ENCODE measurements around the gene CETP.

CETP gene

DNA sequence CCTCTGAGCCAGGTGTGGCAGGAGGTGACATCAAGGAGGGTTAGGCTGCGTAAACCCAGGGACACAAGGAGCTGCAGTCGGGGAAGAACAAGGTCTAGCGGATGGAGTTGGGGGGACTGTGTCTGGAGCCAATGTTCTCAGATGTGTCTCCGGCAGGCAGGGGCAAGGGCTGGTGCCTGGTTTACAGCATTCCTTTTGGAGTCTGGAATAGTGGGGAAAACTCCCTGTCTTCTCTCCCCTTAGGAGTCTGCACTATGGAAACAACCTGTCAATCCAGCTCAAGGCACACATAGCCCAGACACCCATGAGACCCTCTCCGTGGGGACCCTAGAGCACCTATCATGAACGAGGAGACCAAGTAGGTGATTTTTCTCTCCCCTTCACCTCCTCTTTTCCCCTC is 55.1 kb downstream of the CETP start:
- in situ Hi-C loops (cut with MboI; ENCODE audit: low sequenced_read_pairs): no loop called here

DNA sequence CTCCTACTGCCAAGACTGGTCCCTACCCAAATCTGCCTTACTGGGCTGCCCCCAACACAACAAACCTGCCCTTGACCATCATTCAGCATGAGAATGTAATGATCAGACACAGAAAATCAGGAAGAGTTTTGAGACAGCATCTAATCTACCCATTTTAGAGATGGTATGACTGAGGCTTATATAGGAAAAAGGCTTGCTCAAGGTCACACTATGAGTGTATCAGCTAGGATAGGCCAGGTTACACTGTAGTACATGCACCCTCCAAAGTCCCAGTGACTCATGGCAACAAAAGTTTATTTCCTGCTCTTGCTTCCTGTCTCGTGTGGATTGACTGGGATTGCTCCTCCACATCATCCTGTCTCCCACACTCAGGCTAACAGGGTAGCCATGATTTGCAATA is 55.5 kb downstream of the CETP start:
- in situ Hi-C loops (cut with MboI; ENCODE audit: low sequenced_read_pairs): no loop called here

- in situ Hi-C loops (cut with MboI; ENCODE audit: low sequenced_read_pairs): no loop called here
These were observed 58.0 kb downstream of the CETP start for GRCh38 chr16:57019746-57020145.

- in situ Hi-C loops (cut with MboI; ENCODE audit: low sequenced_read_pairs): no loop called here
These were observed 58.9 kb downstream of the CETP start for GRCh38 chr16:57020651-57021050.

GRCh38 chr16:57021757-57022156 is 60.0 kb downstream of the CETP start:
- in situ Hi-C loops (cut with MboI; ENCODE audit: low sequenced_read_pairs): no loop called here

GRCh38 chr16:57022445-57022844 is 60.7 kb downstream of the CETP start:
- in situ Hi-C loops (cut with MboI; ENCODE audit: low sequenced_read_pairs): no loop called here

DNA sequence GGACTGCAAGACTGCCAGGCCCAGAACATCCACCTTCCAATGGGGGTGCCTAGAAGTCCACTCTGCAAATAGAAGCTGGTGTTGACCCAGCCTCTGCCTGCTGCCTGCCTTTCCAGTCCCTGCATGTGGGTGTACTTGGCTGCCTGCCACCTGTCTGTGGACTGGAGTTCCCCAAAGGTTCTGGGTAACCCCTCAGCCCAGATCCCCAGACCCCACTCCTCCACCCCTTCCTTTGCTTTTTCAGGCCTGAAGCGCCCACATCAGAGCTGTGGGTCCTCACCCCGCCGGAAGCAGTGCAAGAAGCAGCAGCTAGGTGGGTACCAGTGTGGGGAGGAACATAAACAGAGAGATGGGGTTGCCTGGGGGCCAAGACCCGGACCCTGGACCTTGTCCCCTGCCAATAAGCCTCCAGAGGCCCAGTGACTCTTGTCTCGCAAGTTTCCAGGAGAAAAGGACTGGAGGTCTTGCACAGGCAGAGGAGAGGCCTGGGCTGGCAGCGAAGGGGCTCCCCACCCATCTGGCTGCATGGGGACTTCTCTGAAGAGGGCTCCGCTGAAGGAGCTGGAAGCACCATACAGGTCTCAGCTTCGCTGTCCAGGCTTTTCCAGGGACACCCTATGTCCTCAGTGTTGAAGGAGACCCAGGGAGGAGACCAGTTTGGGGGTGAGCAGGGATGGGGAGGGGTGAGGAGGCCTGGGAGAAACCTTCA is 61.9 kb downstream of the CETP start:
- in situ Hi-C loops (cut with MboI; ENCODE audit: low sequenced_read_pairs): no loop called here

- in situ Hi-C loops (cut with MboI; ENCODE audit: low sequenced_read_pairs): no loop called here
These were observed 63.3 kb downstream of the CETP start for GRCh38 chr16:57024894-57025680.

DNA sequence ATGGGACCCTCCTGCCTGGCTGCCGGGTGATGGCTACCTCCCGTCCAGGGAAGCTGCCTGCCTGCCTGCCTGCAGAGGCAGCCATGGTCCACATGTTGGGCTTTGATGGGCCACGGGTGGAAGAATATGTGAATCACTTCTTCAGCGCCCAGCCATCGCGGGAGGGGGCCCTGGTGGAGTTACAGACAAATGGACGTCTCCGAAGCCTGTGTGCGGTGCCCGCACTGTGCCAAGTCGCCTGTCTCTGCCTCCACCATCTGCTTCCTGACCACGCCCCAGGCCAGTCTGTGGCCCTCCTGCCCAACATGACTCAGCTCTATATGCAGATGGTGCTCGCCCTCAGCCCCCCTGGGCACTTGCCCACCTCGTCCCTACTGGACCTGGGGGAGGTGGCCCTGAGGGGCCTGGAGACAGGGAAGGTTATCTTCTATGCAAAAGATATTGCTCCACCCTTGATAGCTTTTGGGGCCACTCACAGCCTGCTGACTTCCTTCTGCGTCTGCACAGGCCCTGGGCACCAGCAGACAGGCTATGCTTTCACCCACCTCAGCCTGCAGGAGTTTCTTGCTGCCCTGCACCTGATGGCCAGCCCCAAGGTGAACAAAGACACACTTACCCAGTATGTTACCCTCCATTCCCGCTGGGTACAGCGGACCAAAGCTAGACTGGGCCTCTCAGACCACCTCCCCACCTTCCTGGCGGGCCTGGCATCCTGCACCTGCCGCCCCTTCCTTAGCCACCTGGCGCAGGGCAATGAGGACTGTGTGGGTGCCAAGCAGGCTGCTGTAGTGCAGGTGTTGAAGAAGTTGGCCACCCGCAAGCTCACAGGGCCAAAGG is 64.4 kb downstream of the CETP start:
- in situ Hi-C loops (cut with MboI; ENCODE audit: low sequenced_read_pairs): no loop called here

- in situ Hi-C loops (cut with MboI; ENCODE audit: low sequenced_read_pairs): no loop called here
These were observed 65.0 kb downstream of the CETP start for GRCh38 chr16:57026778-57027062.

- in situ Hi-C loops (cut with MboI; ENCODE audit: low sequenced_read_pairs): no loop called here
These were observed 65.3 kb downstream of the CETP start for GRCh38 chr16:57027067-57027466.

DNA sequence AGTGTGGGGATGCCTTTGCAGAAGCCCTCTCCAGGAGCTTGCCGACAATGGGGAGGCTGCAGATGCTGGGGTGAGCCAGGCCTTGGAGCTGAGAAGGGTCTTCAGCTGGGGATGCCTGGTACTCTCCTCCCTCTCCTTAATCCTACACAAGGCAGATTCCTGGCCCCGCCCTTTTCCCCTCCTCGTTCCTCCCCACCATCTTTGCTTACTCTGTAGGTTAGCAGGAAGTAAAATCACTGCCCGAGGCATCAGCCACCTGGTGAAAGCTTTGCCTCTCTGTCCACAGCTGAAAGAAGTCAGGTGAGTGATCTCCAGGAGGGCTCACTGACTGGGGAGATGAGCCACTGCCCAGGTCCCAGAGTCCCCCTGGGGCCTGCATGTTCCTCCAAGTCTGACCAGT is 66.3 kb downstream of the CETP start:
- in situ Hi-C loops (cut with MboI; ENCODE audit: low sequenced_read_pairs): no loop called here

DNA sequence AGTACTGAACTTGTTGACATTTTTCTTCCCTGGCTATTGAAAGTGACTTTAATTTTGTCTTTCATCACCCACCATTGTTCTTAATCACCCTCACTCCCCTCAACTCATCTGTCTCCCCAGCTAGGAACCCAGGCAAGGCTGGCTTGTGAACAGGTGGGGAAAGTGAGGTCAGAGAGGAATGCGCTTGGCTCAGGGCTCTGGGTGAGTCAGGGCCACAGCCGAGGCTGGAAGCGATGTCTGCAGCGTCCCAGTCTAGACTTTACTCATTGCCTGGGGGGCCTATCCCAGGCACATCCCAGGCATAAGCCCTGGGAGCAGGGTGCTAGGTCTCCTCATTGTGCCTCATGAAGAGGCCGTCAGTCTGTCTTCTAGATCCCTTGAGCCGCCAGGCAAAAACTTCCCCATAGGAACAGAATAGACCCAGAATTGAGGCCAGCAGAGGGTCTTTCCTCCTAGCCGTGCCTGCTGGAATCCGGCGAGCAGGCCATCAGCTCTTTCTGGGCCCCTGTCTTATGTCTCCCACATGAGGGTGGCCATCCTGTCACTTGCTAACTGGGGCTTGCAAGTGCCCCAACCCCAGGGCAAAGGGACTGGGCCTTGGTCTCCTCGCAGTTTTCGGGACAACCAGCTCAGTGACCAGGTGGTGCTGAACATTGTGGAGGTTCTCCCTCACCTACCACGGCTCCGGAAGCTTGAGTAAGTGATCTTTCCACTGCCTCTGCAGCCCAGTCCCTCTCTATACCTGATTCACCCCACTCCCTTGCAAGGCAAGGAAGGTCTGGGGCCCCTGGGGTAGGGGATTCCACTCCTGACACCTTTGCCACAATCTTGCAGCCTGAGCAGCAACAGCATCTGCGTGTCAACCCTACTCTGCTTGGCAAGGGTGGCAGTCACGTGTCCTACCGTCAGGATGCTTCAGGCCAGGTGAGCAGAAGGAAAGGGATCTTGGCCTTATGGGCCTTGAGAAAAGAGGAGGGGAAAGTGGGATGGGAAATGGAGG is 67.7 kb downstream of the CETP start:
- in situ Hi-C loops (cut with MboI; ENCODE audit: low sequenced_read_pairs): no loop called here

DNA sequence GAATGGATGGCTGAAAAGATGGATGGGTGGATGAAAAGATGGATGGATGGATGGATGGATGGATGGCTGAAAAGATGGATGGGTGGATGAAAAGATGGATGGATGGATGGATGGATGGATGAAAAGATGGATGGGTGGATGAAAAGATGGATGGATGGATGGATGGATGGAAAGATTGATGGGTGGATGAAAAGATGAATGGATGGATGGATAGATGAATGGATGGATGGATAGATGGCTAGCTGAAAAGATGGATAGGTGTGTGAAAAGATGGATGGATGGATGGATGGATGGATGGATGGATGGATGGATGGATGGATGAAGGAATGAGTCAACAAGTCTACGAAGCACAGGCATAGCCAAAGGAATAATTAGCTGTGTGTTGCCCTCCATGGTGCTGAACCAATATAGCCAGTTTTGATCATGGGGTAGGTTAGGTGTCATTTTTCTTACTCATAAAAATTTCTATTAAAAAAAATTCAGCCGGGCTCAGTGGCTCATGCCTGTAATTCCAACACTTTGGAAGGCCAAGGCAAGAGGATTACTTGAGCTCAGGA is 68.7 kb downstream of the CETP start:
- in situ Hi-C loops (cut with MboI; ENCODE audit: low sequenced_read_pairs): no loop called here

GRCh38 chr16:57031156-57031555 is 69.4 kb downstream of the CETP start:
- in situ Hi-C loops (cut with MboI; ENCODE audit: low sequenced_read_pairs): no loop called here

DNA sequence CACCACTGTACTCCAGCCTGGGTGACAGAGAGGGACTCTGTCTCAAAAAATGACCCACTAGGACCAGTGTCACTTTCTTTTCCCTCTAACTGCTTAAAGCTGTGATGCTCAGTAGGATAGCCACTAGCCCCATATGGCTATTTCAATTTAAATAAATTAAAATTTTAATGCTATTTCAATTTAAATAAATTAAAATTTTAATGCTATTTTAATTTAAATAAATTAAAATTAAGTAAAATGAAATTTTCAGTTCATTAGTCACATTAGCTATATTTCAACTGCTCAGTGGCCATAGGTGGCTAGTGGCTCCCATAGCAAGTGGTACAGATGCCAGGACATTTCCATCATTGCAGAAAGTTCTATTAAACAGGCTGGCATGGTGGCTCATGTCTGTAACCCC is 70.6 kb downstream of the CETP start:
- in situ Hi-C loops (cut with MboI; ENCODE audit: low sequenced_read_pairs): no loop called here

- in situ Hi-C loops (cut with MboI; ENCODE audit: low sequenced_read_pairs): no loop called here
These were observed 71.2 kb downstream of the CETP start for GRCh38 chr16:57032931-57033330.

All from hTERT RPE-1 (cell line).